H1 (cell line): ENCODE data around the gene SYNJ2. TPM values are rescaled to one million over a fixed set of nuclear protein-coding genes. Genes with fewer than 3 reads are reported as not detected.

ENCODE experiments used
- JUND ChIP-seq: IDR thresholded peaks from 2 replicates; pipeline ENCODE4 v1.6.1; 2011; ENCODE audit warnings: mild to moderate bottlenecking, improper control_type of control experiment, low read length
- KDM5A ChIP-seq: fragments of 200-600 bp; IDR thresholded peaks from 2 replicates; pipeline ENCODE4 v1.7.1; 2012; ENCODE audit warnings: mild to moderate bottlenecking, low read length, inconsistent platforms, mixed read lengths
- polyA plus RNA-seq, 7 experiments: library from polyadenylated mRNA; depleted of rRNA in 3 of 7; stranded (reverse) in 5 of 7; unstranded in 2 of 7; fragments of >200 nt in 5 of 7; fragments of 200-250 nt in 2 of 7; gene quantifications; 1 replicate in 5 of 7; 2 replicates in 1 of 7; 4 replicates in 1 of 7; pipeline versions ENCODE4 v1.2.1 to v1.2.3, GENCODE V29; 2011 to 2013; ENCODE audit warnings: missing spikeins in 2 of 7, mixed read lengths in 2 of 7
- total RNA-seq: library from RNA; stranded (reverse); fragmentation: NEBNext Ultra II Directional; extraction: Animal tissue kit (Norgen Biotek cat#: 25700); gene quantifications from 2 replicates; pipeline ENCODE4 v1.2.1, GENCODE V29; 2021

The SYNJ2 gene
- total and polyA plus RNA-seq, 2 of the 8 experiments (the other 6 are each of a cell fraction or from before 2014, with no cell fraction given) = 3.7 to 13.9 TPM

DNA sequence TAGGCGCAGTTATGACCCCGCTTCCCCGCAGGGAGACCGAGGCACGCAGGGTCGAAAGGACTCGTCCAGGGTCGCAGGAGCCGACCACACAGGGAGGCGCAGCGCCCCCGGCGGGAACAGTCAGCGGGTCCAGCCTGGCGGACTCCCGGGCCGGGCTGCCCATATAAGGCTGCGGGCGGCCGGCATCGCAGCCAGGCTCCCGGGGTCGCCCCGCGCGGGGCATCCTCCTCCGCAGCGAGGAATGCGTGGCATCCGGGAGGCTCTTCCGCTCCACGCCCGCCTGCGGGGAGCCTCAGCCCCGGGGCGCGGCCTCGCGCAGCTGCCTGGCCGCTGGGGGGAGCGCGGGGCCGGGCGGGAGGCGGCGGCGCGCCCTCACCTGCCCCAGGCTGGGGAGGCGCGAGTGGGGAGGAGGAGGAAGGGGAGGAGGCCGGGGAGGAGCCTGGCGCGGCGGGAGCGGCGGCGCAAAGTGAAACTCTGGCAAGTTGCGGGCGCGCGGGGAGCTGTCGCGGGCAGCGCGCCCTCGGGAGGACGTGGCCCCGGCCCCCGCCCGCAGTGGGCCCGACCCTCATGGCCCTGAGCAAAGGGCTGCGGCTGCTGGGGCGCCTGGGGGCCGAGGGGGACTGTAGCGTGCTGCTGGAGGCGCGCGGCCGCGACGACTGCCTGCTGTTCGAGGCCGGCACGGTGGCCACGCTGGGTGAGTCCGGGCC lies at the start of gene SYNJ2 (continued):
- TF ChIP-seq KDM5A = no peak
- TF ChIP-seq JUND = no peak
- TF ChIP-seq, all 59 proteins: peak for 14
